Measurements from ENCODE around the gene SLC10A7.

SLC10A7 gene

GRCh38 chr4:146302822-146303221 is 218.9 kb downstream of the SLC10A7 start:
- no peak for DNase-seq

GRCh38 chr4:146299607-146300006 is 222.1 kb downstream of the SLC10A7 start:
- no peak for DNase-seq

GRCh38 chr4:146294776-146295175 is 227.0 kb downstream of the SLC10A7 start:
- no peak for DNase-seq

GRCh38 chr4:146292508-146292907 is 229.2 kb downstream of the SLC10A7 start:
- DNase-seq = no peak

- DNase-seq = no peak
Observed at GRCh38 chr4:146291313-146291712, 230.4 kb downstream of the SLC10A7 start.

GRCh38 chr4:146288193-146288592 is 233.5 kb downstream of the SLC10A7 start:
- DNase-seq = no peak

GRCh38 chr4:146285037-146285436 is 236.7 kb downstream of the SLC10A7 start:
- DNase-seq = no peak

GRCh38 chr4:146283758-146284651 is 237.7 kb downstream of the SLC10A7 start:
- no peak for DNase-seq

GRCh38 chr4:146282657-146283056 is 239.1 kb downstream of the SLC10A7 start:
- no peak for DNase-seq

- no peak for DNase-seq
Observed at GRCh38 chr4:146278986-146279385, 242.8 kb downstream of the SLC10A7 start.

GRCh38 chr4:146275370-146275769 is 246.4 kb downstream of the SLC10A7 start:
- no peak for DNase-seq

- DNase-seq = no peak
Observed at GRCh38 chr4:146274774-146275173, 247.0 kb downstream of the SLC10A7 start.

- no peak for DNase-seq
Observed at GRCh38 chr4:146273204-146273901, 248.4 kb downstream of the SLC10A7 start.

- no peak for DNase-seq
Observed at GRCh38 chr4:146271466-146271865, 250.3 kb downstream of the SLC10A7 start.

GRCh38 chr4:146269228-146269653 is 252.5 kb downstream of the SLC10A7 start:
- no peak for DNase-seq

- DNase-seq = no peak
Observed at GRCh38 chr4:146267826-146268225, 253.9 kb downstream of the SLC10A7 start.

- no peak for DNase-seq
Observed at GRCh38 chr4:146265950-146266490, 255.7 kb downstream of the SLC10A7 start.

- no peak for DNase-seq
Observed at GRCh38 chr4:146263793-146264192, 257.9 kb downstream of the SLC10A7 start.

GRCh38 chr4:146261041-146261440 is 260.7 kb downstream of the SLC10A7 start:
- no peak for DNase-seq

GRCh38 chr4:146260521-146260920 is 261.2 kb downstream of the SLC10A7 start:
- no peak for DNase-seq

- DNase-seq = no peak
Observed at GRCh38 chr4:146257511-146257910, 264.2 kb downstream of the SLC10A7 start.

GRCh38 chr4:146256328-146256727 is 265.4 kb downstream of the SLC10A7 start:
- no peak for DNase-seq

- DNase-seq = peak; percentile 93
Observed at GRCh38 chr4:146255874-146256273, 265.9 kb downstream of the SLC10A7 start.

GRCh38 chr4:146255463-146255862 is 266.3 kb downstream of the SLC10A7 start:
- peak; percentile 74 for DNase-seq
